Measurements from ENCODE around the gene KCNJ15.

GRCh38 chr21:38244407-38244787, 12.4 kb upstream of the KCNJ15 start:
- TF ChIP-seq CTCF (IDR thresholded peaks at IDR 0.05) (no peak), POLR2A (IDR thresholded peaks at IDR 0.05) (no peak)

All from body of pancreas (tissue), 4 donors.